SU-DHL-6 (cell line): Measurements from ENCODE around the gene MCF2.

ENCODE experiments used
- H2AFZ ChIP-seq: fragments of 200-600 bp; sonication (generic); 2 replicates; pipeline ENCODE4 v1.6.1; 2014; ENCODE audit warnings: low read depth, mild to moderate bottlenecking, moderate library complexity, mixed read lengths, antibody characterized with exemption, low read length; ENCODE audit not compliant: severe bottlenecking
- H3F3A ChIP-seq: fragments of 200-600 bp; shearing (Covaris generic); 2 replicates; pipeline ENCODE4 v1.6.0; 2016; ENCODE audit warnings: antibody characterized with exemption, mild to moderate bottlenecking; ENCODE audit not compliant: insufficient read depth
- H3K27ac ChIP-seq: fragments of 200-600 bp; sonication (generic); 2 replicates; pipeline ENCODE4 v1.5.1; 2016; ENCODE audit warnings: low read depth, mild to moderate bottlenecking, low read length, moderate library complexity, mixed read lengths
- H3K27me3 ChIP-seq: fragments of 200-600 bp; sonication (generic), shearing (Covaris generic); 2 replicates; pipeline ENCODE4 v1.6.0; 2014; ENCODE audit warnings: mild to moderate bottlenecking, low read length
- H3K36me3 ChIP-seq: fragments of 200-600 bp; sonication (generic); 2 replicates; pipeline ENCODE4 v1.6.1; 2014; ENCODE audit warnings: mild to moderate bottlenecking, low read length, mixed read lengths
- H3K4me2 ChIP-seq: fragments of 300-600, 200-600 bp; shearing (Covaris generic), sonication (generic); 2 replicates; pipeline ENCODE4 v1.6.0; 2014; ENCODE audit warnings: low read length, low read depth, mild to moderate bottlenecking; ENCODE audit not compliant: poor library complexity, severe bottlenecking
- H3K4me3 ChIP-seq: fragments of 200-600 bp; sonication (generic); 2 replicates; pipeline ENCODE4 v1.5.1; 2014; ENCODE audit warnings: antibody characterized with exemption, low read length, mild to moderate bottlenecking, mixed read lengths; ENCODE audit not compliant: insufficient read depth, poor library complexity, severe bottlenecking
- H3K79me2 ChIP-seq: fragments of 200-600 bp; sonication (generic); 2 replicates; pipeline ENCODE4 v1.6.1; 2014; ENCODE audit warnings: mild to moderate bottlenecking, low read length, moderate library complexity; ENCODE audit not compliant: insufficient read depth
- H3K9ac ChIP-seq: fragments of 200-600 bp; sonication (generic); 2 replicates; pipeline ENCODE4 v1.7.0; 2014; ENCODE audit warnings: mild to moderate bottlenecking, low read length
- H3K9me2 ChIP-seq: fragments of 200-600 bp; sonication (generic); replicated peaks from 2 replicates; pipeline ENCODE4 v1.6.1; 2014; ENCODE audit warnings: low read length; ENCODE audit not compliant: insufficient read depth
- H3K9me3 ChIP-seq: fragments of 200-600 bp; sonication (generic); 2 replicates; pipeline ENCODE4 v1.6.1; 2014; ENCODE audit warnings: low read length, mixed read lengths; ENCODE audit not compliant: insufficient read depth
- H4K20me1 ChIP-seq: fragments of 200-600 bp; sonication (generic); 2 replicates; pipeline ENCODE4 v1.6.1; 2014; ENCODE audit warnings: low read depth, mild to moderate bottlenecking, antibody characterized with exemption, low read length, moderate library complexity, mixed read lengths
- CTCF ChIP-seq: fragments of 200-600 bp; sonication (generic); IDR thresholded peaks from one replicate; pipeline ENCODE4 v1.5.1; 2017; ENCODE audit warnings: antibody characterized with exemption, mild to moderate bottlenecking, low read length, moderate library complexity; ENCODE audit not compliant: insufficient read depth, poor library complexity, severe bottlenecking
- EZH2phosphoT487 ChIP-seq: fragments of 200-600 bp; sonication (generic), shearing (Covaris generic); conservative IDR thresholded peaks from 2 replicates; pipeline ENCODE4 v1.6.1; 2018; ENCODE audit warnings: mild to moderate bottlenecking, antibody characterized with exemption, low read length, moderate library complexity, mixed read lengths

Gene MCF2

DNA sequence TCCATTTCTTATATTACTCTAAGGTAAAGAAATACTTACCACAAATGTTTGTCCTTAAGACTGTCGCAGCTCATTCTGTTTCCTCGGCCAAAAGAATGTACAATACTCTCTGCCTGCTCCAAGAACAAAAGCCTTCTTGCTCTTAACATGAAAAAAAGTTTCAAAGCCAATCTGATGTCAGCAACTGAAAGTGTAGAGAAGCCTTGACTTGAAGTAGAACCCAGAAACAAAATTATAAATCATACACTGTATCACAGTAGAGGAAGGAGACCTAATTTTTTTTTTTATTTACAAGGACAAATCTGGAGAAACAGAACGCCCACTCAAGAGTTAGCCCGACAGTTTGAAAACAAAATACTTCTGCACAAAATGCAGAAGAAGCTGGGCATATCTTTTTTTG, at the start of gene MCF2:
TSS of gene MCF2 (minus strand) at position 101 of the 400 bp plus-strand sequence. CDS start 56,423 bp downstream, outside the sequence.
- no peaks in the 10 kb centered on the region for H4K20me1 ChIP-seq

GRCh38 chrX:139751053-139751452, 43.1 kb upstream of the MCF2 start:
- no peak overlapping the region for H2AFZ ChIP-seq
- no peaks in the 10 kb centered on the region for H3K9me3 ChIP-seq
- H3K27me3 ChIP-seq, result no peaks in the 10 kb centered on the region
- H3K27ac ChIP-seq, result no peak overlapping the region
- no peak overlapping the region for H3K4me2 ChIP-seq
- H3K9ac ChIP-seq, result no peak overlapping the region
- no peaks in the 10 kb centered on the region for H3K9me2 ChIP-seq
- H3K4me3 ChIP-seq, result no peak overlapping the region
- no peaks in the 10 kb centered on the region for H3F3A ChIP-seq
- no peaks in the 10 kb centered on the region for H4K20me1 ChIP-seq
- H3K36me3 ChIP-seq, result no peaks in the 10 kb centered on the region
- H3K79me2 ChIP-seq, result no peaks in the 10 kb centered on the region
- TF ChIP-seq CTCF, result no peak
- TF ChIP-seq EZH2phosphoT487, result no peak

More for the DNA sequence above, at the start of gene MCF2:
- no peaks in the 10 kb centered on the region for H3K27me3 ChIP-seq
- H2AFZ ChIP-seq, result no peak within 1 kb of the TSS
- no peak within 1 kb of the TSS for H3K9ac ChIP-seq
- no peaks in the 10 kb centered on the region for H3K36me3 ChIP-seq
- no peaks in the 10 kb centered on the region for H3F3A ChIP-seq
- no peak within 1 kb of the TSS for H3K27ac ChIP-seq
- H3K4me2 ChIP-seq, result no peak within 1 kb of the TSS
- no peak for TF ChIP-seq EZH2phosphoT487
- no peak for TF ChIP-seq CTCF
- no peak within 1 kb of the TSS for H3K4me3 ChIP-seq
- H3K79me2 ChIP-seq, result no peaks in the 10 kb centered on the region
- no peaks in the 10 kb centered on the region for H3K9me3 ChIP-seq
- no peaks in the 10 kb centered on the region for H3K9me2 ChIP-seq

DNA sequence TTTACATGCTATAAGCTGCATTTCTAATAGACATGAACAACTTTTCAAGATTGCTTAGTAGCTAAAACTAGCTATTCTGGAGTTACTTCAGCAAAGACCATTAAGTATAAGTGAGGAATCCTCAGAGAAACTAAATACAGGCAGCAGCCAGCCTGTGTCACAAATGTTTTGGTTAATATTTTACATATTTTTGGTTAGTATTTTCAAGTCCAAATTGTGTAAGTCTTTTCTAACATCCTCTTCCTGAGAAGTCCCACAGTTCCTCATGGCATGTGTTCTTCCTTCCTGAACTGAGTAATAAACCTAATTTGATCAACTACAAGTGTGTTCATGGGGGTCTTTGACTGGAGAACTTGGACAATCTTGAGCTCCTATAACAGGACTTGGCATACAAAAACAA, 42.4 kb upstream of the MCF2 start:
- H3K36me3 ChIP-seq, result no peaks in the 10 kb centered on the region
- no peak overlapping the region for H2AFZ ChIP-seq
- no peaks in the 10 kb centered on the region for H3K9me3 ChIP-seq

More for the DNA sequence above, 42.4 kb upstream of the MCF2 start:
- H3K27ac ChIP-seq, result no peak overlapping the region
- no peak for TF ChIP-seq CTCF
- no peak for TF ChIP-seq EZH2phosphoT487
- H3K4me3 ChIP-seq, result no peak overlapping the region
- H4K20me1 ChIP-seq, result no peaks in the 10 kb centered on the region
- H3K9me2 ChIP-seq, result no peaks in the 10 kb centered on the region
- H3K9ac ChIP-seq, result no peak overlapping the region
- H3K79me2 ChIP-seq, result no peaks in the 10 kb centered on the region
- H3K27me3 ChIP-seq, result no peaks in the 10 kb centered on the region
- no peak overlapping the region for H3K4me2 ChIP-seq
- H3F3A ChIP-seq, result no peaks in the 10 kb centered on the region
